B cell (primary cell): ENCODE data around the gene TAF1D. TPM values are rescaled to one million over a fixed set of nuclear protein-coding genes. Genes with fewer than 3 reads are reported as not detected.

ENCODE experiments used
- ATAC-seq: fragments of 200-7000 bp; cut with Tn5 transposase; one replicate; pipeline ENCODE4 v1.10.0; 2021; ENCODE audit warnings: low read depth, mild to moderate bottlenecking, moderate number of reproducible peaks, moderate library complexity
- CTCF ChIA-PET: fragments of 350-600 bp; sonication (Branson Sonifier 250); formaldehyde crosslinking; loops from one replicate; lab custom pipeline; 2021; ENCODE audit warnings: antibody characterized with exemption, inconsistent platforms; lab: Charles Lee
- POLR2A ChIA-PET: fragments of 350-600 bp; sonication (Branson Sonifier 250); formaldehyde crosslinking; loops from one replicate; lab custom pipeline; 2021; ENCODE audit warnings: antibody characterized with exemption; lab: Charles Lee
- DNase-seq: peaks from one replicate; pipeline ENCODE4 v3.0.0; 2013
- H2AFZ ChIP-seq: 2 replicates; pipeline ENCODE4 v1.6.1; 2012; ENCODE audit warnings: mild to moderate bottlenecking, low read depth, low read length; ENCODE audit not compliant: insufficient read depth, poor library complexity, severe bottlenecking
- H3K27ac ChIP-seq, 2 donors: 1 replicate in 1 of 2; 2 replicates in 1 of 2; pipeline ENCODE4 v1.5.1; 2012 to 2013; ENCODE audit warnings: low read length in 2 of 2, mild to moderate bottlenecking in 2 of 2, moderate library complexity in 1 of 2
- H3K27me3 ChIP-seq, 4 experiments: fragments of 200-600 bp in 1 of 4; sonication (generic) in 1 of 4; replicated peaks in 1 of 4; 1 replicate in 2 of 4; 2 replicates in 2 of 4; pipeline versions ENCODE4 v1.6.1 to v1.7.0; 2013 to 2016; ENCODE audit warnings: low read length in 3 of 4, mild to moderate bottlenecking in 2 of 4, mixed read lengths in 1 of 4, moderate library complexity in 1 of 4; ENCODE audit not compliant: insufficient read depth in 4 of 4, control insufficient read depth in 3 of 4; ENCODE audit errors: control extremely low read depth in 1 of 4
- H3K36me3 ChIP-seq, 2 experiments: replicated peaks in 1 of 2; 1 replicate in 1 of 2; 2 replicates in 1 of 2; pipeline versions ENCODE4 v1.6.1 to v1.7.1; 2013; ENCODE audit warnings: low read length in 1 of 2; ENCODE audit not compliant: insufficient read depth in 2 of 2, control insufficient read depth in 1 of 2; ENCODE audit errors: control extremely low read depth in 1 of 2, extremely low read depth in 1 of 2
- H3K4me1 ChIP-seq, 2 donors: fragments of 200-600 bp in 1 of 2; sonication (generic) in 1 of 2; 1 replicate in 1 of 2; 2 replicates in 1 of 2; pipeline versions ENCODE4 v1.5.1 to v1.6.1; 2013 to 2017; ENCODE audit warnings: low read length in 2 of 2; ENCODE audit not compliant: control insufficient read depth in 2 of 2, insufficient read depth in 2 of 2
- H3K4me2 ChIP-seq: replicated peaks from 2 replicates; pipeline ENCODE3; 2012; ENCODE audit warnings: mild to moderate bottlenecking, low read depth, low read length; ENCODE audit not compliant: poor library complexity, severe bottlenecking
- H3K4me3 ChIP-seq, 5 experiments: fragments of 200-600 bp in 1 of 5; sonication (generic) in 1 of 5; 1 replicate in 3 of 5; 2 replicates in 2 of 5; pipeline versions ENCODE4 v1.5.1 to v1.7.0; 2011 to 2016; ENCODE audit warnings: low read length in 4 of 5, mild to moderate bottlenecking in 4 of 5, low read depth in 2 of 5, control low read depth in 1 of 5, moderate library complexity in 1 of 5; ENCODE audit not compliant: insufficient read depth in 1 of 5; ENCODE audit errors: control extremely low read depth in 1 of 5, extremely low read depth in 1 of 5
- H3K79me2 ChIP-seq: fragments of 200-600 bp; sonication (generic); one replicate; pipeline ENCODE4 v1.6.0; 2016; ENCODE audit warnings: low read length; ENCODE audit not compliant: control insufficient read depth, insufficient read depth
- H3K9ac ChIP-seq: fragments of 200-600 bp; sonication (generic); 2 replicates; pipeline ENCODE4 v1.6.1; 2017; ENCODE audit warnings: mild to moderate bottlenecking, low read length, moderate library complexity
- H3K9me3 ChIP-seq, 3 donors: one replicate each; pipeline versions ENCODE4 v1.6.1 to v1.7.1; 2013; ENCODE audit warnings: low read length in 2 of 3; ENCODE audit not compliant: control insufficient read depth in 2 of 3, insufficient read depth in 1 of 3; ENCODE audit errors: control extremely low read depth in 1 of 3
- H4K20me1 ChIP-seq: 2 replicates; pipeline ENCODE4 v1.6.0; 2012; ENCODE audit warnings: mild to moderate bottlenecking, low read length; ENCODE audit not compliant: insufficient read depth, control insufficient read depth, poor library complexity, severe bottlenecking
- H3K27ac Mint-ChIP-seq: one replicate; pipeline ENCODE4 v1.8.0; 2021; ENCODE audit warnings: mixed read lengths
- H3K27me3 Mint-ChIP-seq: one replicate; pipeline ENCODE4 v1.8.0; 2021; ENCODE audit warnings: mixed read lengths
- H3K4me1 Mint-ChIP-seq: one replicate; pipeline ENCODE4 v1.8.0; 2021; ENCODE audit warnings: mixed read lengths
- H3K4me3 Mint-ChIP-seq: one replicate; pipeline ENCODE4 v1.8.0; 2021; ENCODE audit warnings: mixed read lengths
- H3K9me3 Mint-ChIP-seq: one replicate; pipeline ENCODE4 v1.8.0; 2022; ENCODE audit warnings: mixed read lengths; ENCODE audit not compliant: insufficient read depth
- CTCF ChIP-seq: fragments of 200-600 bp; IDR thresholded peaks from one replicate; pipeline ENCODE4 v1.8.0; 2022; ENCODE audit warnings: antibody characterized with exemption, mild to moderate bottlenecking
- EZH2 ChIP-seq: IDR thresholded peaks from 2 replicates; pipeline ENCODE4 v1.6.1; 2012; ENCODE audit warnings: borderline replicate concordance, low read depth, mild to moderate bottlenecking, moderate library complexity, low read length; ENCODE audit not compliant: insufficient read depth, poor library complexity, severe bottlenecking
- WGBS: methylation state at CpG from one replicate; pipeline ENCODE4 v1.1.5; 2013; ENCODE audit warnings: missing lambda C conversion rate; ENCODE audit not compliant: insufficient coverage; 5-methylcytosine and 5-hydroxymethylcytosine counted together
- intact Hi-C: fragments of 100-400 bp; cut with micrococcal nuclease; formaldehyde crosslinking; loops from one replicate; pipeline ENCODE4 v1.10.0; 2022
- polyA minus RNA-seq: library from RNA; depleted of rRNA, polyadenylated mRNA; stranded (reverse); fragments of >200 nt; gene quantifications from 2 replicates; pipeline ENCODE4 v1.2.3, GENCODE V29; 2012
- polyA plus RNA-seq: library from polyadenylated mRNA; depleted of rRNA; stranded (reverse); fragments of >200 nt; gene quantifications from 2 replicates; pipeline ENCODE4 v1.2.3, GENCODE V29; 2012
- total RNA-seq, 2 donors: library from RNA; stranded (reverse); fragments of 120-200 nt in 1 of 2; gene quantifications; 1 replicate in 1 of 2; 2 replicates in 1 of 2; pipeline versions ENCODE4 v1.2.3 to v1.2.4, GENCODE V29; 2013 to 2022

TAF1D gene
- total RNA-seq (230 and 235 TPM in 2 replicates), polyA plus RNA-seq (127 and 226 TPM in 2 replicates), polyA minus RNA-seq (37.7 and 54.3 TPM in 2 replicates)
- total RNA-seq (2013): 229 TPM

GRCh38 chr11:93741094-93741881 is at the start of gene TAF1D, which contains the start of gene C11orf54:
Gene TAF1D (minus strand): TSS chr11:93741495. CDS start chr11:93739304, 2,191 bp downstream.
Gene C11orf54 (plus strand): TSS chr11:93741672. CDS start chr11:93747394, 5,722 bp downstream.
- Histone ChIP-seq H2AFZ (peak within 1 kb of the TSS; percentile 89), H3K9ac (peak within 1 kb of the TSS; percentile 92), H3K4me2 (peak within 1 kb of the TSS; percentile 91), H3K27ac (peak within 1 kb of the TSS; percentile 90 to 96), H3K79me2 (peaks cover 83% of the 10 kb centered on the region), H3K36me3 (peaks cover 0 to 38% of the 10 kb centered on the region in 2 experiments), H3K27me3 (no peaks in the 10 kb centered on the region), H3K9me3 (no peaks in the 10 kb centered on the region), H4K20me1 (peaks cover 22% of the 10 kb centered on the region), H3K4me1 (peaks cover 36 to 39% of the 10 kb centered on the region in 2 donors), H3K4me3 (peak within 1 kb of the TSS; percentile 73 to 98 (median 92))
- peaks cover 63% of the 10 kb centered on the region for H3K4me1 Mint-ChIP-seq
- intact Hi-C loops: loop anchor here (1.0 to 10.0 kb wide), 5 partner anchors 23 to 752 kb away; partner anchors contain the start of genes ANKRD49, CEP295, MED17 and MRE11
- no peaks in the 10 kb centered on the region for H3K9me3 Mint-ChIP-seq
- no peaks in the 10 kb centered on the region for H3K27me3 Mint-ChIP-seq
- under 1% methylated on average over 65 of the region's 65 CpGs for WGBS
- TF ChIP-seq EZH2: no peak
- no peak for TF ChIP-seq CTCF
- peak within 1 kb of the TSS; percentile 98 for H3K27ac Mint-ChIP-seq
- ChIA-PET POLR2A (interaction anchor here (0.9 to 2.9 kb wide), 8 partner anchors 9 to 387 kb away, joined by 3 to 38 read pairs (median 14); partner anchors contain the start of genes CEP295, MED17 and PANX1), CTCF (interaction anchor here (0.7 to 4.5 kb wide), 12 partner anchors 18 to 388 kb away, joined by 3 to 43 read pairs (median 6); partner anchors contain the start of genes CEP295, MED17 and PANX1)
- DNase-seq (peak; percentile 99), ATAC-seq (peak; percentile 95)
- H3K4me3 Mint-ChIP-seq: peak within 1 kb of the TSS; percentile 98
